ENCODE measurements around the gene SLAMF6. TPM values are rescaled to one million over a fixed set of nuclear protein-coding genes. Genes with fewer than 3 reads are reported as not detected.
"Not testable (repeated sequence)": the region's sequence is repeated elsewhere in the genome, so short reads cannot be mapped to it uniquely, and the experiment has no call there.

Gene SLAMF6
- total and polyA plus RNA-seq, 4 donors, result 0.76 to 1.2 (median 0.92) TPM

DNA sequence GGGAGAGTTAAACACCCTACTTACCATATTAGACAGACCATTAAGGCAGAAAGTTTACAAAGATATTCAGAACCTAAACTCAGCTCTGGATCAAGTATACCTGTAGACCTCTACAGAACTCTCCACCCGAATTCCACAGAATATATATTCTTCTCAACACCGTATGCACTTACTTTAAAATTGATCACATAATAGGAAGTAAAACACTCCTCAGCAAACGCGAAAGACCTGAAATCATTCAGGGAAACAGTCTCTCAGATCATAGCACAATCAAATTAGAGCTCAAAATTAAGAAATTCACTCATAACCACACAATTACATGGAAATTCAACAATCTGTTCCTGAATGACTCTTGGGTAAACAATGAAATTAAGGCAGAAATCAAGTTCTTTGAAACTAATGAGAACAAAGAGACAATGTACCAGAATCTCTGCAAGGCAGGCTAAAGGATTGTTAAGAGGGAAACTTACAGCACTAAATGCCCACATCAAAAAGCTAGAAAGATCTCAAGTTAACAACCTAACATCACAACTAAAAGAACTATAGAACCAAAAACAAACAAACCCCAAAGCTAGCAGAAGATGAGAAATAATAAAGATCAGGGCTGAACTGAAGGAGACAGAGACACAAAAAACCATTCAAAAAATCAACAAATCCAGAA, 37.1 kb upstream of the SLAMF6 start:
- Histone ChIP-seq H3K4me3 (ENCODE audit: low read depth in 1 of 3, low read length in 3 of 3) (no peak overlapping the region), H3K9me3 (ENCODE audit: control insufficient read depth in 4 of 4, low read length in 3 of 4) (peaks cover 0 to 2% (median 0%) of the 10 kb centered on the region in 4 donors), H3K27ac (ENCODE audit: low read depth in 1 of 2, low read length in 2 of 2) (no peak overlapping the region), H3K4me1 (ENCODE audit: control insufficient read depth in 4 of 4, insufficient read depth in 4 of 4, low read length in 3 of 4) (no peaks in the 10 kb centered on the region), H3K9ac (ENCODE audit: low read depth in 1 of 2, low read length in 2 of 2) (no peak overlapping the region), H3K27me3 (ENCODE audit: control insufficient read depth in 4 of 4, insufficient read depth in 4 of 4, low read length in 3 of 4) (no peaks in the 10 kb centered on the region), H3K36me3 (ENCODE audit: control insufficient read depth in 4 of 4, insufficient read depth in 3 of 4, low read depth in 1 of 4, low read length in 3 of 4) (no peaks in the 10 kb centered on the region)
- no peak for DNase-seq (ENCODE audit: low spot score)
- WGBS, result 79% methylated on average over 4 of the region's 4 CpGs
- TF ChIP-seq HNF4A (conservative IDR thresholded peaks at IDR 0.05), result no peak
- no peak for TF ChIP-seq CTCF (IDR thresholded peaks at IDR 0.05; ENCODE audit: low read depth, low read length, missing input control)
- TF ChIP-seq RXRA (IDR thresholded peaks at IDR 0.05), result no peak
- no peak for TF ChIP-seq FOXA2 (IDR thresholded peaks at IDR 0.05)
- TF ChIP-seq GABPA (IDR thresholded peaks at IDR 0.05 in 1 of 2, conservative IDR thresholded peaks at IDR 0.05 in 1 of 2), result no peak
- TF ChIP-seq TAF1 (conservative IDR thresholded peaks at IDR 0.05), result no peak
- TF ChIP-seq, protein P1, sequence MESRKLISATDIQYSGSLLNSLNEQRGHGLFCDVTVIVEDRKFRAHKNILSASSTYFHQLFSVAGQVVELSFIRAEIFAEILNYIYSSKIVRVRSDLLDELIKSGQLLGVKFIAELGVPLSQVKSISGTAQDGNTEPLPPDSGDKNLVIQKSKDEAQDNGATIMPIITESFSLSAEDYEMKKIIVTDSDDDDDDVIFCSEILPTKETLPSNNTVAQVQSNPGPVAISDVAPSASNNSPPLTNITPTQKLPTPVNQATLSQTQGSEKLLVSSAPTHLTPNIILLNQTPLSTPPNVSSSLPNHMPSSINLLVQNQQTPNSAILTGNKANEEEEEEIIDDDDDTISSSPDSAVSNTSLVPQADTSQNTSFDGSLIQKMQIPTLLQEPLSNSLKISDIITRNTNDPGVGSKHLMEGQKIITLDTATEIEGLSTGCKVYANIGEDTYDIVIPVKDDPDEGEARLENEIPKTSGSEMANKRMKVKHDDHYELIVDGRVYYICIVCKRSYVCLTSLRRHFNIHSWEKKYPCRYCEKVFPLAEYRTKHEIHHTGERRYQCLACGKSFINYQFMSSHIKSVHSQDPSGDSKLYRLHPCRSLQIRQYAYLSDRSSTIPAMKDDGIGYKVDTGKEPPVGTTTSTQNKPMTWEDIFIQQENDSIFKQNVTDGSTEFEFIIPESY (IDR thresholded peaks at IDR 0.05), result no peak
- TF ChIP-seq JUND (IDR thresholded peaks at IDR 0.05), result no peak
- TF ChIP-seq HNF4G (IDR thresholded peaks at IDR 0.05), result no peak
- no peak for TF ChIP-seq SP1 (IDR thresholded peaks at IDR 0.05)
- TF ChIP-seq, protein P2, sequence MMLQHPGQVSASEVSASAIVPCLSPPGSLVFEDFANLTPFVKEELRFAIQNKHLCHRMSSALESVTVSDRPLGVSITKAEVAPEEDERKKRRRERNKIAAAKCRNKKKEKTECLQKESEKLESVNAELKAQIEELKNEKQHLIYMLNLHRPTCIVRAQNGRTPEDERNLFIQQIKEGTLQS (IDR thresholded peaks at IDR 0.05), result no peak
- TF ChIP-seq NR2F2 (IDR thresholded peaks at IDR 0.05), result no peak
- TF ChIP-seq, protein P3, sequence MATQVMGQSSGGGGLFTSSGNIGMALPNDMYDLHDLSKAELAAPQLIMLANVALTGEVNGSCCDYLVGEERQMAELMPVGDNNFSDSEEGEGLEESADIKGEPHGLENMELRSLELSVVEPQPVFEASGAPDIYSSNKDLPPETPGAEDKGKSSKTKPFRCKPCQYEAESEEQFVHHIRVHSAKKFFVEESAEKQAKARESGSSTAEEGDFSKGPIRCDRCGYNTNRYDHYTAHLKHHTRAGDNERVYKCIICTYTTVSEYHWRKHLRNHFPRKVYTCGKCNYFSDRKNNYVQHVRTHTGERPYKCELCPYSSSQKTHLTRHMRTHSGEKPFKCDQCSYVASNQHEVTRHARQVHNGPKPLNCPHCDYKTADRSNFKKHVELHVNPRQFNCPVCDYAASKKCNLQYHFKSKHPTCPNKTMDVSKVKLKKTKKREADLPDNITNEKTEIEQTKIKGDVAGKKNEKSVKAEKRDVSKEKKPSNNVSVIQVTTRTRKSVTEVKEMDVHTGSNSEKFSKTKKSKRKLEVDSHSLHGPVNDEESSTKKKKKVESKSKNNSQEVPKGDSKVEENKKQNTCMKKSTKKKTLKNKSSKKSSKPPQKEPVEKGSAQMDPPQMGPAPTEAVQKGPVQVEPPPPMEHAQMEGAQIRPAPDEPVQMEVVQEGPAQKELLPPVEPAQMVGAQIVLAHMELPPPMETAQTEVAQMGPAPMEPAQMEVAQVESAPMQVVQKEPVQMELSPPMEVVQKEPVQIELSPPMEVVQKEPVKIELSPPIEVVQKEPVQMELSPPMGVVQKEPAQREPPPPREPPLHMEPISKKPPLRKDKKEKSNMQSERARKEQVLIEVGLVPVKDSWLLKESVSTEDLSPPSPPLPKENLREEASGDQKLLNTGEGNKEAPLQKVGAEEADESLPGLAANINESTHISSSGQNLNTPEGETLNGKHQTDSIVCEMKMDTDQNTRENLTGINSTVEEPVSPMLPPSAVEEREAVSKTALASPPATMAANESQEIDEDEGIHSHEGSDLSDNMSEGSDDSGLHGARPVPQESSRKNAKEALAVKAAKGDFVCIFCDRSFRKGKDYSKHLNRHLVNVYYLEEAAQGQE (IDR thresholded peaks at IDR 0.05), result no peak
- no peak for TF ChIP-seq YY1 (IDR thresholded peaks at IDR 0.05)
- TF ChIP-seq FOXA1 (IDR thresholded peaks at IDR 0.05), result no peak
- no peak for TF ChIP-seq EGR1 (IDR thresholded peaks at IDR 0.05; ENCODE audit: low read depth in 2 of 2)
- TF ChIP-seq, protein P4, sequence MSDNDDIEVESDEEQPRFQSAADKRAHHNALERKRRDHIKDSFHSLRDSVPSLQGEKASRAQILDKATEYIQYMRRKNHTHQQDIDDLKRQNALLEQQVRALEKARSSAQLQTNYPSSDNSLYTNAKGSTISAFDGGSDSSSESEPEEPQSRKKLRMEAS (IDR thresholded peaks at IDR 0.05), result no peak

DNA sequence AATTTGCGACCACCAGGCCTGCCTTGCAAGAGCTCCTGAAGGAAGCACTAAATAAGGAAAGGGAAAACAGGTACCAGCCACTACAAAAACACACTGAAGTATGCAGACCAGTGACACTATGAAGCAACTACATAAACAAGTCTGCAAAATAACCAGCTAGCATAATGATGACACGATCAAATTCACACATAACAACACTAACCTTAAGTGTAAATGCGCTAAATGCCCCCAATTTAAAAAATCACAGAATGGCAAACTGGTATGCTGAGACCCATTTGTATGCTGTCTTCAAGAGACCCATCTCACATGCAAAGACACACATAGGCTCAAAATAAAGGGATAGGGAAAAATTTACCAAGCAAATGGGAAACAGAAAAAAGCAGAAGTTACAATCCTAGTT, 36.4 kb upstream of the SLAMF6 start:
- H3K4me1 ChIP-seq (ENCODE audit: control insufficient read depth in 4 of 4, insufficient read depth in 4 of 4, low read length in 3 of 4); H3K27ac ChIP-seq (ENCODE audit: low read depth in 1 of 2, low read length in 2 of 2); H3K36me3 ChIP-seq (ENCODE audit: control insufficient read depth in 4 of 4, insufficient read depth in 3 of 4, low read depth in 1 of 4, low read length in 3 of 4); H3K27me3 ChIP-seq (ENCODE audit: control insufficient read depth in 4 of 4, insufficient read depth in 4 of 4, low read length in 3 of 4); DNase-seq (ENCODE audit: low spot score); H3K9me3 ChIP-seq (ENCODE audit: control insufficient read depth in 4 of 4, low read length in 3 of 4); H3K9ac ChIP-seq (ENCODE audit: low read depth in 1 of 2, low read length in 2 of 2); H3K4me3 ChIP-seq (ENCODE audit: low read depth in 1 of 3, low read length in 3 of 3): not testable (repeated sequence)
- WGBS, result 68% methylated on average over 3 of the region's 3 CpGs

Data from liver (tissue), 9 donors.